Lower leg skin (tissue), 3 donors: ENCODE measurements around the gene PNMA5.

Experiments used
- CTCF ChIP-seq, 3 donors: fragments of 450-650 bp; IDR thresholded peaks; one replicate each; pipeline ENCODE4 v1.5.1; 2016; ENCODE audit warnings: antibody characterized with exemption in 3 of 3, mild to moderate bottlenecking in 3 of 3, moderate library complexity in 2 of 3
- POLR2A ChIP-seq, 2 donors: fragments of 450-650 bp; IDR thresholded peaks; one replicate each; pipeline ENCODE4 v1.6.1; 2016 to 2017; ENCODE audit warnings: antibody characterized with exemption in 2 of 2, mild to moderate bottlenecking in 1 of 2, moderate library complexity in 1 of 2

DNA sequence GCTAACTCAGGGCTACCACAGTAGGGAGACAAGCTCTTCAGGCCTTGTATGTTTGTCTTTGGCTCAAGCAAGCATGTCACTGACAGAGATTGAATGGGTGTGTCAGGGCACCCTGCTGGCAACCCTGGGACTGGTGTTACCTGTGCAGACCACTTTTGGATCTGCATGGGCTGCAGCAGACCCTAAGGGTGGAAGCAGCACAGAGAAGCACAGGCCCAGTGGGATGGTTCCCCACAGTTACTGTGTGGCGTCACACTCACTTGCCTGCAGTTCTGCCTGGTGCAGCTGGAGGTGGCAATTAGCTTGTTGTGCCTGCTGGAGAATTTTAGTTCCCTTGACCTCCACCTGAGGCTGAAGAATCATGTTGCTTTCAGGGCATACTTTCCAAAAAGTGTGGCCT lies 50.1 kb downstream of the PNMA5 start:
- TF ChIP-seq CTCF (IDR thresholded peaks at IDR 0.05) = no peak
- no peak for TF ChIP-seq POLR2A (IDR thresholded peaks at IDR 0.05)
